Spleen (tissue), 11 donors: Measurements from ENCODE around the gene GPR142. TPM values are rescaled to one million over a fixed set of nuclear protein-coding genes. Genes with fewer than 3 reads are reported as not detected.

Experiments used
- DNase-seq: peaks from one replicate; pipeline ENCODE4 v3.0.0-alpha.2; 2020
- H3K27ac ChIP-seq, 8 donors: fragments of 200-600 bp; sonication (generic) in 7 of 8; 1 replicate in 4 of 8; 2 replicates in 4 of 8; pipeline versions ENCODE4 v1.5.0 to v1.8.0; 2016 to 2021; ENCODE audit warnings: inconsistent platforms in 4 of 8, mild to moderate bottlenecking in 4 of 8, moderate library complexity in 1 of 8
- H3K27me3 ChIP-seq, 7 donors: fragments of 200-600 bp; sonication (generic) in 6 of 7; replicated peaks in 1 of 7; 1 replicate in 4 of 7; 2 replicates in 3 of 7; pipeline versions ENCODE4 v1.5.0 to v1.8.0; 2016 to 2021; ENCODE audit warnings: inconsistent platforms in 3 of 7, mild to moderate bottlenecking in 1 of 7
- H3K36me3 ChIP-seq, 6 donors: fragments of 200-600 bp; sonication (generic) in 5 of 6; 1 replicate in 4 of 6; 2 replicates in 2 of 6; pipeline versions ENCODE4 v1.5.0 to v1.8.0; 2016 to 2021; ENCODE audit warnings: inconsistent platforms in 2 of 6
- H3K4me1 ChIP-seq, 6 donors: fragments of 200-600 bp; sonication (generic) in 5 of 6; 1 replicate in 3 of 6; 2 replicates in 3 of 6; pipeline versions ENCODE4 v1.5.0 to v1.8.0; 2016 to 2021; ENCODE audit warnings: inconsistent platforms in 3 of 6
- H3K4me3 ChIP-seq, 8 donors: fragments of 200-600 bp; sonication (generic) in 7 of 8; 1 replicate in 4 of 8; 2 replicates in 4 of 8; pipeline versions ENCODE4 v1.5.0 to v1.8.0; 2016 to 2021; ENCODE audit warnings: inconsistent platforms in 4 of 8, mild to moderate bottlenecking in 4 of 8, moderate library complexity in 2 of 8
- H3K9me3 ChIP-seq, 8 donors: fragments of 200-600 bp; sonication (generic) in 7 of 8; 1 replicate in 4 of 8; 2 replicates in 4 of 8; pipeline versions ENCODE4 v1.5.0 to v1.8.0; 2016 to 2021; ENCODE audit warnings: inconsistent platforms in 4 of 8
- POLR2A ChIP-seq, 3 donors: fragments of 450-650 bp; IDR thresholded peaks; one replicate each; pipeline ENCODE4 v1.5.1; 2017; ENCODE audit warnings: antibody characterized with exemption in 3 of 3, mild to moderate bottlenecking in 1 of 3
- POLR2AphosphoS5 ChIP-seq, 3 donors: sonication (generic); formaldehyde crosslinking; IDR thresholded peaks; one replicate each; pipeline ENCODE4 v1.5.1; 2017; ENCODE audit warnings: antibody characterized with exemption in 3 of 3
- WGBS, 5 donors: extraction: QIAGEN DNeasy Blood & Tissue Kit in 3 of 5; methylation state at CpG; one replicate each; pipeline versions ENCODE4 v1.1.5 to v1.1.7; 2013 to 2018; 5-methylcytosine and 5-hydroxymethylcytosine counted together
- intact Hi-C: fragments of 100-400 bp; cut with DNase I; formaldehyde crosslinking; loops from one replicate; pipeline ENCODE4 v1.15.0; 2023; ENCODE audit warnings: low total_unique reads
- polyA plus RNA-seq, 3 donors: library from polyadenylated mRNA; stranded (reverse); fragments of 200-250 nt; gene quantifications; one replicate each; pipeline ENCODE4 v1.2.1, GENCODE V29; 2013
- total RNA-seq, 7 donors: library from RNA; depleted of rRNA in 3 of 7; stranded (reverse); fragments of >200 nt in 3 of 7; fragmentation: NEBNext Ultra II Directional in 4 of 7; extraction: Animal tissue kit (Norgen Biotek cat#: 25700) in 4 of 7; gene quantifications; one replicate each; pipeline versions ENCODE4 v1.1.0 to v1.2.1, GENCODE V29; 2016 to 2021
- TF ChIP-seq, protein P1 (sequence below), 11 experiments: fragments of 200-600 bp in 7 of 11; fragments of 450-650 bp in 4 of 11; sonication (generic) in 4 of 11; IDR thresholded peaks in 8 of 11; conservative IDR thresholded peaks in 3 of 11; 1 replicate in 7 of 11; 2 replicates in 4 of 11; pipeline versions ENCODE4 v1.4.0 to v1.8.0; 2016 to 2021; ENCODE audit warnings: antibody characterized with exemption in 11 of 11, inconsistent platforms in 4 of 11, mild to moderate bottlenecking in 1 of 11
- donor health status: healthy with polysubstance abuse.
- donor health status: DM: no; HTN: no; CAD: no; lungs with moderate emphysema.
- donor health status: DM: no; HTN: no; CAD: no.
- donor health status: Bipolar disorder and iron deficiency.
- donor health status: healthy.
- donor health status: DM: no; HTN: no; CAD: no.
- donor health status: DM: yes; HTN: yes; CAD: no.

Gene GPR142
- total and polyA plus RNA-seq, 10 donors, result 0.09 to 3.1 (median 1.7) TPM

GRCh38 chr17:74344658-74345057 is 22.6 kb upstream of the GPR142 start:
- 77 to 90% (median 89%) methylated on average over 11 to 21 of the region's 21 CpGs for WGBS, 5 donors
- Histone ChIP-seq H3K4me1 (peaks cover 0 to 57% (median 22%) of the 10 kb centered on the region in 6 donors), H3K4me3 (no peak overlapping the region), H3K9me3 (no peaks in the 10 kb centered on the region), H3K36me3 (peaks cover 0 to 4% (median 0%) of the 10 kb centered on the region in 6 donors), H3K27ac (peak overlapping the region in 5 of 8 donors; percentile 14 to 38 (median 18)), H3K27me3 (peaks cover 0 to 48% (median 0%) of the 10 kb centered on the region in 7 donors)
- DNase-seq, result no peak
- TF ChIP-seq, protein P1, sequence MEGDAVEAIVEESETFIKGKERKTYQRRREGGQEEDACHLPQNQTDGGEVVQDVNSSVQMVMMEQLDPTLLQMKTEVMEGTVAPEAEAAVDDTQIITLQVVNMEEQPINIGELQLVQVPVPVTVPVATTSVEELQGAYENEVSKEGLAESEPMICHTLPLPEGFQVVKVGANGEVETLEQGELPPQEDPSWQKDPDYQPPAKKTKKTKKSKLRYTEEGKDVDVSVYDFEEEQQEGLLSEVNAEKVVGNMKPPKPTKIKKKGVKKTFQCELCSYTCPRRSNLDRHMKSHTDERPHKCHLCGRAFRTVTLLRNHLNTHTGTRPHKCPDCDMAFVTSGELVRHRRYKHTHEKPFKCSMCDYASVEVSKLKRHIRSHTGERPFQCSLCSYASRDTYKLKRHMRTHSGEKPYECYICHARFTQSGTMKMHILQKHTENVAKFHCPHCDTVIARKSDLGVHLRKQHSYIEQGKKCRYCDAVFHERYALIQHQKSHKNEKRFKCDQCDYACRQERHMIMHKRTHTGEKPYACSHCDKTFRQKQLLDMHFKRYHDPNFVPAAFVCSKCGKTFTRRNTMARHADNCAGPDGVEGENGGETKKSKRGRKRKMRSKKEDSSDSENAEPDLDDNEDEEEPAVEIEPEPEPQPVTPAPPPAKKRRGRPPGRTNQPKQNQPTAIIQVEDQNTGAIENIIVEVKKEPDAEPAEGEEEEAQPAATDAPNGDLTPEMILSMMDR (IDR thresholded peaks at IDR 0.05 in 8 of 11, conservative IDR thresholded peaks at IDR 0.05 in 3 of 11), result no peak
- peak in 1 of 3 donors; percentile 38 for TF ChIP-seq POLR2AphosphoS5 (IDR thresholded peaks at IDR 0.05)
- intact Hi-C loops, result no loop called here

DNA sequence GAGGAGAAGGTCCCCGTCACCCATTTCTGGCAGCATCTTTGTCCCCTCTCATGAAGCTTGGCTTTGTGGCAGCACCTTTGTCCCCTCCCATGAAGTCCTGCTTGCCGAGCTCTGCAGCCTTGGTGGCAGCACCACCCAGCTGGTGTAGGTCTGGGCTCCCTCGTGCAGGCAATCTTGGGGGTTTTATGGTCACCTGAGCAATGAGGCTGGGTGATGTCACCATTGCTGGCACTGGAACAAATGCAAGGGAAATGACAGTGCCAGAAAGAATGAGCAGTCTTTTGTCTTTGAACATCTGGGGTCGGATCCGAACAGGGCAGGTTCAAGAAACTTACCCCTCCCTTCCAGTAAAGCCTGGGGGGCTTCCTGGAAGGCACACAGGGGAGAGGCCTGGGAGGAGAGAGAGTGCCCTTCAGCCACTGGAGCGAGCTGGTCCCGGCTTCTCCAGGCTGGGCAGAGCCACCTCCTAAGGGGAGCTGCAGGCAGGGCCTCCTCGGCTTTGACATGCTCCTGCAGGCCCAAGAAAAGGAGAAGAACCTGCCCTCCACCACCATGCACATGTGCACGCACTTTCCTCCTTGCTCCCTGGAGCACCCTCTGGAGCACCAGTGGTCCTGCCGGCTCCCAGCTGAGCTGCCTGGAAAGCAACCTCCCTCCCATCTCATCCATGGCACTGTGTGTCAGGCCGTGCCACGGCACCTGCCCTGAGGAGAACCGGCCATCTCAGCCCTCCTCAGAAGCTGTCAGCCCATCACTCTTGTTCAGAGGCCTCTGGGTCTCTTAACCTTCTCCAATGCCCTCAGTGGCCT is 21.7 kb upstream of the GPR142 start:
- WGBS, 5 donors, result 72 to 81% (median 77%) methylated on average over 10 to 13 of the region's 13 CpGs
- Histone ChIP-seq H3K36me3 (peaks cover 0 to 10% (median 0%) of the 10 kb centered on the region in 6 donors), H3K27me3 (peaks cover 0 to 50% (median 0%) of the 10 kb centered on the region in 7 donors), H3K9me3 (no peaks in the 10 kb centered on the region), H3K4me1 (peaks cover 0 to 53% (median 22%) of the 10 kb centered on the region in 6 donors), H3K4me3 (no peak overlapping the region), H3K27ac (peak overlapping the region in 2 of 8 donors; percentile 18 to 36)
- intact Hi-C loops, result no loop called here
- DNase-seq, result no peak
- no peak for TF ChIP-seq POLR2AphosphoS5 (IDR thresholded peaks at IDR 0.05)
- no peak for TF ChIP-seq POLR2A (IDR thresholded peaks at IDR 0.05)
- TF ChIP-seq, protein P1 (IDR thresholded peaks at IDR 0.05 in 8 of 11, conservative IDR thresholded peaks at IDR 0.05 in 3 of 11), result no peak

DNA sequence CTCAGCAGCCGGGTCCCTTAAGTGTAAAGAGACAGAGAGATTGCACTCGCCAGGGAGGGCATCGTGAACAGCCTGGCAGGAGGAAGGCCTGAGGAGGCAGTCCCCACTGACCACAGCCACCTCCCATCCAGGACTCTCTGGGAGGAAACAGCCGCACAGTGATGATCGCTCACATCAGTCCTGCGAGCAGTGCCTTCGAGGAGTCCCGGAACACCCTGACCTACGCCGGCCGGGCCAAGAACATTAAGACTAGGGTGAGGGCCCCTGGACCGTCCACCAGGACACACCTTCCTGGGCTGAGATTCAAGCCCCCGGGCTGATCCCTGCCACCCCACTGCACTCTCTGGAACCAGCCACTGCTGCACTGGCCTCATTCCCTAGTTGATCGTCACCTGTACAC is 19.7 kb upstream of the GPR142 start:
- peaks cover 0 to 13% (median 0%) of the 10 kb centered on the region in 6 donors for H3K36me3 ChIP-seq
- TF ChIP-seq, protein P1 (IDR thresholded peaks at IDR 0.05 in 8 of 11, conservative IDR thresholded peaks at IDR 0.05 in 3 of 11), result no peak
- TF ChIP-seq POLR2A (IDR thresholded peaks at IDR 0.05) (no peak), POLR2AphosphoS5 (IDR thresholded peaks at IDR 0.05) (no peak)
- H3K4me3 ChIP-seq, result no peak overlapping the region
- no peak for DNase-seq
- peaks cover 0 to 45% (median 19%) of the 10 kb centered on the region in 6 donors for H3K4me1 ChIP-seq
- no peaks in the 10 kb centered on the region for H3K9me3 ChIP-seq
- H3K27ac ChIP-seq, result no peak overlapping the region
- 79 to 87% (median 86%) methylated on average over 6 to 14 of the region's 14 CpGs for WGBS, 5 donors
- H3K27me3 ChIP-seq, result peaks cover 0 to 61% (median 13%) of the 10 kb centered on the region in 7 donors
- intact Hi-C loops, result no loop called here

- Histone ChIP-seq H3K4me3 (no peak overlapping the region), H3K4me1 (peaks cover 0 to 47% (median 20%) of the 10 kb centered on the region in 6 donors), H3K27ac (no peak overlapping the region), H3K36me3 (peaks cover 0 to 13% (median 0%) of the 10 kb centered on the region in 6 donors), H3K27me3 (peaks cover 0 to 69% (median 25%) of the 10 kb centered on the region in 7 donors), H3K9me3 (no peaks in the 10 kb centered on the region)
- TF ChIP-seq POLR2AphosphoS5 (IDR thresholded peaks at IDR 0.05), result no peak
- TF ChIP-seq, protein P1 (IDR thresholded peaks at IDR 0.05 in 8 of 11, conservative IDR thresholded peaks at IDR 0.05 in 3 of 11), result no peak
- TF ChIP-seq POLR2A (IDR thresholded peaks at IDR 0.05), result no peak
- intact Hi-C loops, result no loop called here
- 81 to 88% (median 84%) methylated on average over 6 to 19 of the region's 19 CpGs for WGBS, 5 donors
- DNase-seq, result no peak
These were observed 18.2 kb upstream of the GPR142 start for GRCh38 chr17:74349120-74349519.
